Psoas muscle (tissue), 8 donors: ENCODE results near the gene C12orf43. TPM values are rescaled to one million over a fixed set of nuclear protein-coding genes. Genes with fewer than 3 reads are reported as not detected.

Experiments used
- ATAC-seq, 4 donors: fragments of 200-7000 bp; cut with Tn5 transposase; one replicate each; pipeline ENCODE4 v1.9.1; 2020; ENCODE audit warnings: moderate library complexity in 3 of 4, mild to moderate bottlenecking in 2 of 4
- DNase-seq, 2 donors: peaks; one replicate each; pipeline ENCODE4 v3.0.0-alpha.2; 2020
- H3K27ac ChIP-seq: fragments of 200-600 bp; one replicate; pipeline ENCODE4 v1.8.0; 2022
- H3K27me3 ChIP-seq, 3 donors: fragments of 200-600 bp in 1 of 3; one replicate each; pipeline versions ENCODE4 v1.6.1 to v1.8.0; 2013 to 2022; ENCODE audit warnings: low read length in 2 of 3, mild to moderate bottlenecking in 2 of 3, moderate library complexity in 1 of 3; ENCODE audit not compliant: insufficient read depth in 3 of 3
- H3K36me3 ChIP-seq, 2 donors: fragments of 200-600 bp in 1 of 2; one replicate each; pipeline versions ENCODE4 v1.6.1 to v1.8.0; 2013 to 2022; ENCODE audit warnings: low read depth in 1 of 2, mild to moderate bottlenecking in 1 of 2, moderate library complexity in 1 of 2; ENCODE audit not compliant: insufficient read depth in 1 of 2
- H3K4me1 ChIP-seq: fragments of 200-600 bp; one replicate; pipeline ENCODE4 v1.8.0; 2022
- H3K4me3 ChIP-seq: fragments of 200-600 bp; one replicate; pipeline ENCODE4 v1.8.0; 2022; ENCODE audit warnings: mild to moderate bottlenecking
- H3K9me3 ChIP-seq: fragments of 200-600 bp; one replicate; pipeline ENCODE4 v1.8.0; 2022
- CTCF ChIP-seq: fragments of 200-600 bp; IDR thresholded peaks from one replicate; pipeline ENCODE4 v1.8.0; 2022; ENCODE audit warnings: antibody characterized with exemption
- WGBS, 3 donors: extraction: QIAGEN DNeasy Blood & Tissue Kit; methylation state at CpG; one replicate each; pipeline versions ENCODE4 v1.1.6 to v1.1.7; 2013; 5-methylcytosine and 5-hydroxymethylcytosine counted together
- intact Hi-C, 2 donors: fragments of 100-400 bp; cut with DNase I; formaldehyde crosslinking; loops; one replicate each; pipeline versions ENCODE4 v1.11.0 to v1.14.2; 2022
- polyA plus RNA-seq, 3 donors: library from polyadenylated mRNA; stranded (reverse); fragments of 200-250 nt; gene quantifications; one replicate each; pipeline ENCODE4 v1.2.3, GENCODE V29; 2013
- total RNA-seq, 4 donors: library from RNA; stranded (reverse); fragmentation: NEBNext Ultra II Directional in 2 of 4; extraction: Animal tissue kit (Norgen Biotek cat#: 25700) in 2 of 4; gene quantifications; one replicate each; pipeline versions ENCODE4 v1.2.1 to v1.2.4, GENCODE V29; 2021 to 2023
- donor health status: healthy with polysubstance abuse.
- donor health status: DM: no; HTN: no; CAD: no; lungs with moderate emphysema.
- donor health status: Bipolar disorder and iron deficiency.
- donor health status: healthy.
- donor health status: DM: yes; HTN: yes; CAD: no.
- donor health status: DM: no; HTN: no; CAD: no.
- donor health status: DM: no; HTN: no; CAD: no.
- donor health status: DM: yes; HTN: yes; CAD: no.

C12orf43 gene
- total and polyA plus RNA-seq, 7 donors = 5.0 to 19.4 (median 8.0) TPM

GRCh38 chr12:120998435-120998834 lies 17.9 kb downstream of the C12orf43 start:
- H3K4me3 ChIP-seq = no peak overlapping the region
- DNase-seq (no peak), ATAC-seq (no peak)
- peaks cover 0 to 21% of the 10 kb centered on the region in 2 donors for H3K36me3 ChIP-seq
- H3K9me3 ChIP-seq = no peaks in the 10 kb centered on the region
- H3K4me1 ChIP-seq = no peaks in the 10 kb centered on the region
- intact Hi-C loops = no loop called here
- 60 to 70% (median 62%) methylated on average over 3 of the region's 3 CpGs for WGBS, 3 donors
- H3K27ac ChIP-seq = no peak overlapping the region
- H3K27me3 ChIP-seq = peaks cover 0 to 5% (median 4%) of the 10 kb centered on the region in 3 donors
- TF ChIP-seq CTCF = no peak

GRCh38 chr12:120997448-120997847 lies 18.8 kb downstream of the C12orf43 start:
- no peak overlapping the region for H3K4me3 ChIP-seq
- H3K4me1 ChIP-seq = no peaks in the 10 kb centered on the region
- ATAC-seq = no peak
- H3K9me3 ChIP-seq = no peaks in the 10 kb centered on the region
- peaks cover 0 to 5% (median 4%) of the 10 kb centered on the region in 3 donors for H3K27me3 ChIP-seq
- no peak overlapping the region for H3K27ac ChIP-seq
- intact Hi-C loops = no loop called here
- H3K36me3 ChIP-seq = peaks cover 0 to 11% of the 10 kb centered on the region in 2 donors
- no peak for TF ChIP-seq CTCF
- WGBS, 3 donors = 68 to 74% (median 71%) methylated on average over 9 of the region's 9 CpGs
- DNase-seq = no peak

- no peak for DNase-seq
- no peak for ATAC-seq
- Histone ChIP-seq H3K27me3 (peaks cover 0 to 5% (median 4%) of the 10 kb centered on the region in 3 donors), H3K4me1 (no peaks in the 10 kb centered on the region), H3K36me3 (no peaks in the 10 kb centered on the region), H3K4me3 (no peak overlapping the region), H3K9me3 (no peaks in the 10 kb centered on the region), H3K27ac (no peak overlapping the region)
- 71 to 81% (median 77%) methylated on average over 10 to 11 of the region's 11 CpGs for WGBS, 3 donors
- intact Hi-C loops = no loop called here
- TF ChIP-seq CTCF = no peak
Measured at GRCh38 chr12:120996133-120996746, 20.0 kb downstream of the C12orf43 start.

GRCh38 chr12:120994589-120995337 lies 21.5 kb downstream of the C12orf43 start:
- H3K9me3 ChIP-seq = no peaks in the 10 kb centered on the region
- no peak overlapping the region for H3K4me3 ChIP-seq
- ATAC-seq (no peak), DNase-seq (no peak)
- peaks cover 0 to 5% (median 4%) of the 10 kb centered on the region in 3 donors for H3K27me3 ChIP-seq
- 89 to 91% (median 89%) methylated on average over 2 of the region's 2 CpGs for WGBS, 3 donors
- H3K27ac ChIP-seq = no peak overlapping the region
- H3K36me3 ChIP-seq = no peaks in the 10 kb centered on the region
- no peak for TF ChIP-seq CTCF
- intact Hi-C loops = no loop called here
- H3K4me1 ChIP-seq = no peaks in the 10 kb centered on the region
